Body of pancreas (tissue), 4 donors: ENCODE results near the gene SYCP2L. TPM values are rescaled to one million over a fixed set of nuclear protein-coding genes. Genes with fewer than 3 reads are reported as not detected.

Experiments used
- ATAC-seq: fragments of 150-250 bp; one replicate; pipeline ENCODE4 v1.9.1; 2016
- DNase-seq, 4 donors: peaks; one replicate each; pipeline ENCODE4 v3.0.0-alpha.2; 2019
- H3K27ac ChIP-seq, 4 donors: fragments of 200-600 bp; sonication (generic); 1 replicate in 3 of 4; 2 replicates in 1 of 4; pipeline versions ENCODE4 v1.5.1 to v1.6.1; 2016 to 2019; ENCODE audit warnings: mild to moderate bottlenecking in 1 of 4, mixed read lengths in 1 of 4, moderate library complexity in 1 of 4
- H3K27me3 ChIP-seq, 2 donors: fragments of 200-600 bp; sonication (generic); one replicate each; pipeline ENCODE4 v1.6.0; 2016; ENCODE audit warnings: mild to moderate bottlenecking in 1 of 2
- H3K36me3 ChIP-seq, 2 donors: fragments of 200-600 bp; sonication (generic); replicated peaks in 1 of 2; 2 replicates each; pipeline ENCODE4 v1.5.1; 2016; ENCODE audit warnings: low read depth in 2 of 2; ENCODE audit not compliant: insufficient read depth in 1 of 2
- H3K4me1 ChIP-seq: fragments of 200-600 bp; sonication (generic); one replicate; pipeline ENCODE4 v1.6.0; 2016
- H3K4me3 ChIP-seq, 2 donors: fragments of 200-600 bp; sonication (generic); 1 replicate in 1 of 2; 2 replicates in 1 of 2; pipeline ENCODE4 v1.5.1; 2016 to 2019
- H3K9me3 ChIP-seq, 3 donors: fragments of 200-600 bp; sonication (generic); 1 replicate in 2 of 3; 2 replicates in 1 of 3; pipeline ENCODE4 v1.5.1; 2016
- CTCF ChIP-seq, 7 experiments: fragments of 450-650 bp in 4 of 7; fragments of 200-600 bp in 3 of 7; sonication (generic) in 3 of 7; IDR thresholded peaks; one replicate each; pipeline ENCODE4 v1.5.1; 2016 to 2019; ENCODE audit warnings: antibody characterized with exemption in 7 of 7
- POLR2A ChIP-seq, 3 donors: fragments of 450-650 bp; IDR thresholded peaks; one replicate each; pipeline ENCODE4 v1.6.1; 2016; ENCODE audit warnings: antibody characterized with exemption in 3 of 3, mild to moderate bottlenecking in 2 of 3
- WGBS, 2 donors: methylation state at CpG; one replicate each; pipeline ENCODE4 v1.1.5; 2017; 5-methylcytosine and 5-hydroxymethylcytosine counted together
- intact Hi-C: fragments of 100-400 bp; cut with DNase I; formaldehyde crosslinking; loops from one replicate; pipeline ENCODE4 v1.15.1; 2023
- total RNA-seq, 2 donors: library from RNA; depleted of rRNA; stranded (reverse); fragments of >200 nt; gene quantifications; one replicate each; pipeline ENCODE4 v1.1.0, GENCODE V29; 2016

The SYCP2L gene
- total RNA-seq, 2 donors from 2014 or later, result 2.1 to 3.3 TPM

GRCh38 chr6:10951675-10952282 lies 64.9 kb downstream of the SYCP2L start:
- H3K9me3 ChIP-seq, result no peaks in the 10 kb centered on the region
- TF ChIP-seq POLR2A (IDR thresholded peaks at IDR 0.05) (no peak), CTCF (IDR thresholded peaks at IDR 0.05) (peak; percentile 11 to 65 (median 49))
- intact Hi-C loops, result loop anchor here (5.0 kb wide), 1 partner anchor 121 kb away; no protein-coding TSS in a partner anchor
- peak; percentile 56 for ATAC-seq
- DNase-seq, result no peak
- H3K4me1 ChIP-seq, result no peaks in the 10 kb centered on the region
- 36 to 45% methylated on average over 6 of the region's 6 CpGs for WGBS, 2 donors
- H3K27ac ChIP-seq, result no peak overlapping the region
- no peaks in the 10 kb centered on the region for H3K36me3 ChIP-seq
- no peak overlapping the region for H3K4me3 ChIP-seq
- H3K27me3 ChIP-seq, result no peaks in the 10 kb centered on the region

GRCh38 chr6:10954590-10955010 lies 67.7 kb downstream of the SYCP2L start:
- intact Hi-C loops, result loop anchor here (5.0 kb wide), 1 partner anchor 118 kb away; no protein-coding TSS in a partner anchor
- peak; percentile 87 for ATAC-seq

GRCh38 chr6:10956776-10957175 lies 69.9 kb downstream of the SYCP2L start:
- intact Hi-C loops, result no loop called here
- no peak overlapping the region for H3K4me3 ChIP-seq
- no peaks in the 10 kb centered on the region for H3K27me3 ChIP-seq
- ATAC-seq (no peak), DNase-seq (no peak)
- TF ChIP-seq CTCF (IDR thresholded peaks at IDR 0.05), result no peak
- no peak for TF ChIP-seq POLR2A (IDR thresholded peaks at IDR 0.05)
- H3K27ac ChIP-seq, result no peak overlapping the region
- no peaks in the 10 kb centered on the region for H3K4me1 ChIP-seq
- H3K36me3 ChIP-seq, result no peaks in the 10 kb centered on the region
- H3K9me3 ChIP-seq, result no peaks in the 10 kb centered on the region

More at GRCh38 chr6:10954590-10955010, 67.7 kb downstream of the SYCP2L start:
- no peak overlapping the region for H3K4me3 ChIP-seq
- H3K27ac ChIP-seq, result no peak overlapping the region
- no peaks in the 10 kb centered on the region for H3K9me3 ChIP-seq
- H3K4me1 ChIP-seq, result no peaks in the 10 kb centered on the region
- DNase-seq, result peak; percentile 68 to 80 (median 74)
- H3K36me3 ChIP-seq, result no peaks in the 10 kb centered on the region
- no peaks in the 10 kb centered on the region for H3K27me3 ChIP-seq
- no peak for TF ChIP-seq POLR2A (IDR thresholded peaks at IDR 0.05)
- peak; percentile 56 to 81 (median 71) for TF ChIP-seq CTCF (IDR thresholded peaks at IDR 0.05)
- 27 to 34% methylated on average over 15 of the region's 15 CpGs for WGBS, 2 donors

- ATAC-seq (no peak), DNase-seq (no peak)
- TF ChIP-seq CTCF (IDR thresholded peaks at IDR 0.05), result no peak
- no peak for TF ChIP-seq POLR2A (IDR thresholded peaks at IDR 0.05)
- WGBS, 2 donors, result 73 to 93% methylated on average over 6 of the region's 6 CpGs
- Histone ChIP-seq H3K4me1 (no peaks in the 10 kb centered on the region), H3K9me3 (no peaks in the 10 kb centered on the region), H3K27ac (no peak overlapping the region), H3K27me3 (no peaks in the 10 kb centered on the region), H3K36me3 (no peaks in the 10 kb centered on the region), H3K4me3 (no peak overlapping the region)
- intact Hi-C loops, result no loop called here
Measured at GRCh38 chr6:10957414-10957886, 70.6 kb downstream of the SYCP2L start.

- Histone ChIP-seq H3K9me3 (no peaks in the 10 kb centered on the region), H3K27ac (no peak overlapping the region), H3K4me1 (no peaks in the 10 kb centered on the region), H3K4me3 (no peak overlapping the region), H3K27me3 (no peaks in the 10 kb centered on the region), H3K36me3 (no peaks in the 10 kb centered on the region)
- TF ChIP-seq CTCF (IDR thresholded peaks at IDR 0.05), result no peak
- TF ChIP-seq POLR2A (IDR thresholded peaks at IDR 0.05), result no peak
- 75 to 80% methylated on average over 2 of the region's 2 CpGs for WGBS, 2 donors
- intact Hi-C loops, result no loop called here
- DNase-seq (no peak), ATAC-seq (no peak)
Measured at GRCh38 chr6:10960171-10960570, 73.3 kb downstream of the SYCP2L start.
